SH-SY5Y (cell line): Measurements from ENCODE around the gene TOR2A.

ENCODE experiments used
- GATA2 ChIP-seq: IDR thresholded peaks from 2 replicates; pipeline ENCODE4 v1.6.1; 2011; ENCODE audit warnings: mild to moderate bottlenecking, low read depth, low read length
- GATA3 ChIP-seq: IDR thresholded peaks from 2 replicates; pipeline ENCODE4 v1.6.1; 2011; ENCODE audit warnings: low read depth, mild to moderate bottlenecking, low read length, moderate library complexity

- TF ChIP-seq GATA3 (no peak), GATA2 (no peak)
Observed at GRCh38 chr9:127700140-127700539, 35.0 kb downstream of the TOR2A start.
